Renal cortical epithelial cell (primary cell): ENCODE results near the gene LSG1. TPM values are rescaled to one million over a fixed set of nuclear protein-coding genes. Genes with fewer than 3 reads are reported as not detected.
"Not testable (repeated sequence)": the region's sequence is repeated elsewhere in the genome, so short reads cannot be mapped to it uniquely, and the experiment has no call there.

ENCODE experiments used
- DNase-seq: peaks from one replicate; pipeline ENCODE4 v3.0.0-alpha.2; 2011; ENCODE audit warnings: low read depth
- total RNA-seq: library from RNA; depleted of rRNA; stranded (reverse); fragments of >200 nt; gene quantifications from 2 replicates; pipeline ENCODE4 v1.2.3, GENCODE V29; 2014

The LSG1 gene
- total RNA-seq, 1 donor from 2014 or later, result 37.3 TPM

DNA sequence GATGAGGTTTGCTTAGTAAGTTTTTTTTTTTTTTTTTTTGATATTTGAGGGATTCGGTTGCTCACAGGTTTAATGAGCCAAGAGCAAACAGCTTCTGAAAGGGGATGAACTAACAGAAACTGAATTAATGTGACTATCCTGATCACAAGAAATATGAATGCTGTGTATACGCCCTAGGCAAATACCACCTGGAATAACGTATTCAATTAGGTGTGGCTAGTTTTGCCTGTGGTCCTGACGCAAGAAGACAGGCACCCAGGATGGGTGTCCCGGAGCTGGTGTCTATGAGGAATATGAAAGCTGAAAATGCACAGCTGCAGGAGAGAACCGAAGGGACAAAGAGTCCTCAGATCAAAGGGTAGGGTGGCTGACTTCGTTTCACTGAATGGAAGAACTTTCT, 14.6 kb downstream of the LSG1 start:
- DNase-seq, result no peak

DNA sequence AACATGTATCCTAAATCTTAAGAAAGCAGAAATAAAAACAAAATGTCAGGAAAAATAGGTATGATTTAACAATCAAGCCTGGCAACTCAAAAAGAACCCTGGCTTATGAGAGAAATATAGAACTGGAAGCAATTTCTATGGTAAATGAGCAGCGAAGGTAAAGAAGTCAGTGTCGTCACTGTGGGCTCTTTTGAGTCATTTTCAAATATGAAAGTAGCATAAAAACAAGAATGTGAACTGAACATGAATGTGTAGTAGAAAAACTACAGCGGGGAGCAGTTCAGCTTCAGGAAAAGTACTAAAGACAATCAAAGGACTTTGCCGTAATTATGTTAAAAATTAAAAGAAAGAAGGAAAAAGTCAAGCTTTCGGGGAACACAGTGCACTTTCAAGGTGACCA, 17.5 kb downstream of the LSG1 start:
- no peak for DNase-seq

DNA sequence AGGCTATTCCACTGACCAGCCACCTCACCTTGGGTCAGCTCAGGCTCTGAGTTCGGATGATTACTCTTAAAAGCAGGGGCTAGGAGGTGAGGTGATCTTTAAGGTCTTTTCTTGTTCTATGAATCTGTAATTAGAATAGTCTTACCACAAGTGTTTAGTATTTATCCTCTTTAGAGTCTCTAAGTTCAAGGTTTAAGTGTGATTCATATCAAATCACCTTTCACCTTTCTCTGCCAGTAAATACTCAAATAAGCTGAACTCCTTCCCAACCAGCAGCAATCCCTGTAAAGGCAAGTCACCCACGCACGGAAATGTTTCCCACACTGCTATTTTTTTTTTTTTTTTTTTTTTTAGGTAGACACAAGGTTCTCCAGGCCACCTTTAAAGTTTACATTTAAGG, 24.2 kb downstream of the LSG1 start:
- peak; percentile 21 for DNase-seq

DNA sequence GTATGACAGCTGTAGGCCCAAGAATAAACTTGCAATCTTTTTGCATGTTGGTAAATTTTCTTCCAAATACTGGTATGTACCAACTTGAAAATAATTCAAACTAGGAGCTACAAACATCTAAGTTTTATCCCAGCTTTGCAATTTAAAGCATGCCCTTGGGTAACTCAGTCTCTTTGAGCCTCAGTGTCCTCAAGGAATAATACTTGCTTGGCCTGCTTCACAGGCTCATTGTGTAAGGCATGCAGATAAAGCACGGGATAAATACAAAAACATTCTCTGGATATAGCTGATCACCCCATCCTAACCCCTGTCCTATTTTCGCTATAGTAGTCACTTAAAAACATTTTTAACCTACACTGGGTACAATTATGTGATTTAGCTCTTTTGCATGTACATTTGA, 29.2 kb downstream of the LSG1 start:
- DNase-seq, result no peak

DNA sequence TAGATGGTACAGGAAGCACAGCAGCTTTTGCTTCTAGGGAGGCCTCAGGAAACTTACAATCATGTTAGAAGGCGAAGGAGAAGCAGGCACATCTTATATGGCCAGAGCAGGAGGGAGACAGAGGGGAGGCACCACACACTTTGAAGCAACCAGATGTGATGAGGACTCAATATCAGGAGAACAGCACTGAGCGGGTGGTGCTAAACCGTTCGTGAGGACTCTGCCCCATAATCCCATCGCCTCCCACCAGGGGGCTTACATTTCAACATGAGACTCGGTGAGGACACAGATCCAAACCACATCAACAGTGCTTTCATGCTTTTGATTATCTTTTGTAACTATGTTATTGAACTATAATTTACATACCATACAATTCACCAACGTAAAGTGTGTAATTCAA, 31.2 kb downstream of the LSG1 start:
- DNase-seq, result no peak

DNA sequence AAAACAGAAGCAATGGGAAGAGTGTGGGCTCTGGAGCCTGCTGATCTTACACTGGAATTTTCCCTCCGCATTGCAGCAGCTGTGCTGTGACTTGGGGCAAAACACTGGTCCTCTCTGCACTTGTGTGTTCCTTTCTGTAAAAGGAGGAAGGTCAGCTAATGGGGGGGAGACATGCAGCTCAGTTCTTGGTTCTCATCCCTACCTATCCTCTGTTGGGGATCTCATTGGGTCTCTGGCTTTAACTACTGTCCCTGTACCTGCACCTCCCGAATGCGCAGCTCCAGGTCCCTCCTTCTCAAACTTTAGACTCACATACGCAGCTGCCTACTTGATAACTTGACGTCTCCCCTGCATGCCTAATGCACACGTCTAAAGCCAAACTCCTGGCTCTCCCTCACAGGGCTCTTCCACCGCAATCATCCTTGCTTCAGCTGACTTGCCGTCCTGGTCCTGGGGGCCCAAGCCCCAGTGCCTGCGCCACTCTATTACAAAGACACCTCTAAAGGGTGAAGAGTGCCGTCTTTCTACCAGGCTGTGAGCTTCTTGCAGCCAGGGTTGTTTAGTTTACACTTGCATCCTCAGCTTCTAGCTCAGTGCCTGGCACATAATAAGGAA, 32.9 kb downstream of the LSG1 start:
- DNase-seq, result no peak

DNA sequence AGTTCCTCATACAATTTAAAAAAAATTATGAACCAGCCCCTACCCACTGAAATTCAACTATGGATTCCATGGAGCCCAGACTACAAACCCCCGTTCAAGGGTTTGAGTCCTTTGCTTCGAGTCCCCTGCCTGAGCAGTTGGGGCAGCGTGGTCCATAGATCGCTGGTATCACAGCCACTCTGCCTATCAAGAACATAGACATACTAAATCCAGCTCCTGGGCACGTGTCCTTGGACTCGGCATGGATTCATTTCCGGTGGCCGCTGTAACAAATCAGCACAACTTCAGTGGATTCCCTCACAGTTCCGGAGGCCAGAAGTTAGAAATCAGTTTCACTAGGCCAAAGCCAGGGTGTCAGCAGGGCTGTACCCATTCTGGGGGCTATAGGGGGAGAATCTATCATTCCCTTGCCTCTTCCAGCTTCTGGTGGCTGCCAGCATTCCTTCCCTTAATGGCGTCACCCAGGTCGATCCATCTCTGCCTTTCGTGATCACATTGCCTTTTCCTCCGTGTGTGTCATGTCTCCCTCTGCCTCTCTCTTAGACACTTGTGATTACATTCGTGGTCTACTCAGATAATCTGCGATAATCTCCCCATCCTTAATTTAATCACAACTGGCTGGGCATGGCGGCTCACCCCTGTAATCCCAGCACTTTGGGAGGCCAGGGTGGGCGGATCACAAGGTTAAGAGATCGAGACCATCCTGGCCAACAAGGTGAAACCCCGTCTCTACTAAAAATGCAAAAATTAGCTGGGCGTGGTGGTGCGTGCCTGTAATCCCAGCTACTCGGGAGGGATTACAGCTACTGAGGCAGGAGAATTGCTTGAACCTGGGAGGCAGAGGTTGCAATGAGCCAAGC, 34.2 kb downstream of the LSG1 start:
- no peak for DNase-seq

DNA sequence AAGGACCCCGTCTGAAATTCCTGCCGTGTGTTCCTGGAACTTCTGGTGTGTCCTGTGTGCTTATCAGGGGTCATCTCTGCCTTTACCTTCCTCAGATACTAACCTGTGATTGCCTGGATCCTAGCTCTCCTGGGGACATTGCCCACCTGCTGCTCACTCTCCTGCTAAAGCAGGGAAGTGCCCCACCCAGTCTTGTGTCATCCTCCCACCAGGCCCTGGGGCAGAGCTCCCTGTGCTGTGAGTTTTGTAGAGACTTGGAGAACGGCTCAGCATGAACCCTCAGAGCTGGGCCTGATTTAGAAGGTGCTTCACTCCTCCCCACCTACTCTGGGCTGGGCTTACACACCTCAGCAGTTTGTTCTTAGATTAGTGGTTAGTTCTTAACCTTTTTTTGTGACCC, 34.9 kb downstream of the LSG1 start:
- DNase-seq, result no peak

DNA sequence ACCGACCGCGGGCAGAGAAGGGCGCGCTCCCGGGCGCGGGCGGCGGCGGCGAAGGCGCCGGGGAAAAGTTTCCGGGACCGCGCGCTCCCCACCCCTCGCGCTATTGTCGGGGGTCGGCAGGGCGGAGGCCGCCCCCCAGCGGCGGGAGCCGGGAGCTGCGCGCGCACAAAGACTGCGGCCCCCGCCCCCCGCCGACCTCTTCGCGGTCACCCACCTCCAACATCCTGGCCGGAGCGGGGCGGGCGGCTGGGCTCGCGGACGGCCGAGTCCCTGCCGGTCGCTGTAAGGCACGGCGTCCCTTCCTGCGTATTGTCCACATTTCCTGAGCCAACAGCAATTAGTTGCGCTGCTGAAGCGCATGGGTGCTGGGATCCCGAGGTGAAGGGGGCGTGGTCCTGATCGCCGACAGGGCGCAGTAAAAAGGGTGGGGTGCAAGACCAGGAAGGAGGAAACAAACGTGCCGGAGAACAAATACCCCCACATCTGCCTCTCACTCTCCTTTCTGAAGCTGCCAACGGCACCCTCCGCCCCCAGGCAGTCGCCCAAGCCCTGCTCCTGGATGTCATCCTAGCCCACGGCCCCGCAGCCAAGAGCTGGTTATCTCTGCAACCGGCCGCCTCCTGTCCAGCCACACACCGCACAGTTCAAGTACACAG, 38.5 kb downstream of the LSG1 start, which contains the start of gene TMEM44:
Gene TMEM44, minus strand, starts transcription at position 71 of the 656 bp plus-strand sequence. CDS start 204 bp downstream, outside the sequence.
- peak; percentile 59 for DNase-seq

DNA sequence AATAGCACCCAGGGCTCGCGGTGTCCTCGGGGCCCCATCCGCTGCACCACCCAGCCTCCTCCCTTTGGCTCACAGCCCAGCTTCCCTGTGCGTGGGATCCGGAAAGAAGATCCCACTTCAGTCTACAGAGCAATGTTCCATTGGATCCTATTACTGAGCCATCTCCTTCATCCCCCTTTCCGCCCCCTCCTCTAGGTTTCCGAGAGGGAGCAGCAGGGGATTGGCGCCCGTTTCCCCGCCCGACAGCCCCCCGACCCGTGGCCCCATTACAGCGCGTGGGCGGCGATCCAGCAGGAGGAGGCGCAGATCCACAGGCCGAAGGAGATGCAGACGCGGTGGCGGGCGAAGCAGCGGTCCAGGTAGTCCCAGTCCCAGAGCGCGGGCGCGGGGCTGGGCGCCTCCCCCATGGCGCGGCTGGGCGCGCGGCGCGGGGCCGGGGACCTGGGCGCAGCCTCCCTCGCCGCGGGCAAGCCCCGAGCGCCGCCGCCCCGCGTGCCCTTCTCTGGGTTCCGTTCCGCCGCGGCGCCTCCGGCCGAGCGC, 39.1 kb downstream of the LSG1 start:
- no peak for DNase-seq

DNA sequence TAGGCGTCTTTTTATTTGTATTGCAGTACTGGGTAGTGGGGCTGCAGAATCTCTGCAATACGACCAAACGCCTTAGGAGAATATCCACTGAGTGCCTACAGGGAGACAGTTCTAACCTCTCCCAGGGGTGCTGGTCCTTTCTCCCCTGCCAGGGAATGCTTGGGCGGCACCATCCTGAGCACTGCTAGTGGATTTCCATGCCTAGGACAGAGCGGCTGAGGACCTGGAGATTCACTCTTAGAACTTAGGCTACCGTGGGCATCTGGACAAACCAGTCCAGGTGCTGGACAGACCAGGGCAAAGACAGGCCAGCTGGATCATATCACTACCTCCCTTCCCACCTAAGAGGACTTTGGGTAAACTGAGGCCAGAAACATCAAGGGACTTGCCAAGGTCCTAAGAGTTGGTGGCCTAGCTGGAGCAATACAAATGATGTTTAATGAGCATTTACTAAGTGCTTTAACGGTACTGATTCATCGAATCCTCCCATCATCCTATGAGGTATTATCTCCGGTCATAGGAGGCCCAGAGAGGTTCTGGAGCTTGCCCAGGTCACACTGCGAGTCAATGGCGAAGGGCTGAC, 39.7 kb downstream of the LSG1 start:
- DNase-seq, result no peak

DNA sequence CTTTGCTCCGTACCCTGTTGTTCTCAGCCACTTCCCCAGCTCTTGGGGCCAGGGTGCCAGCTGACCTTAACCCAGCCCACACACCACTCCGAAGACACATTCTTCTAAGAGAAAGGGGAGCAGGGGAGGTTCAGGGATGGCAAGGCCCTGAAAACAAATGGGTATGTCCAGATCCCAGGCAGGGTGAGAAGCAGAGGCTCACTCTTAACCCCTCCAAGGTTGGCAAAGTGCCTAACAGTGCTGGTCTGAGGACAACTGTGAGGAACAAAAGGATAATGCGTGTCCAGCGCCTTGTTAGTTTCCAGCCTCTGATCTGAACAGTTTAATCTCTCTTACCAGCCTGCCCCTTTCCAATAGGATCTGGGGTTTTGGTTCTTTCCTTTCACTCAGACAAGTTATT, 40.3 kb downstream of the LSG1 start:
- DNase-seq, result no peak

DNA sequence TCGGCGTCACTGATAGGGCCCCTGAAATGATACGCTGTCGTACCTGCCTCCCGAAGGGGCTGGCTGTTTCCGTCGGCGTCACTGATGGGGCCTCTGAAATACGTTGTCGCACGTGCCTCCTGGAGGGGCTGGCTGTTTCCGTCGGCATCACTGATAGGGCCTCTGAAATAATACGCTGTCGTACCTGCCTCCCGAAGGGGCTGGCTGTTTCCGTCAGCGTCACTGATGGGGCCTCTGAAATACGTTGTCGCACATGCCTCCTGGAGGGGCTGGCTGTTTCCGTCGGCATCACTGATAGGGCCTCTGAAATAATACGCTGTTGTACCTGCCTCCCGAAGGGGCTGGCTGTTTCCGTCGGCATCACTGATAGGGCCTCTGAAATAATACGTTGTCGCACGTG, 41.3 kb downstream of the LSG1 start:
- not testable (repeated sequence) for DNase-seq

DNA sequence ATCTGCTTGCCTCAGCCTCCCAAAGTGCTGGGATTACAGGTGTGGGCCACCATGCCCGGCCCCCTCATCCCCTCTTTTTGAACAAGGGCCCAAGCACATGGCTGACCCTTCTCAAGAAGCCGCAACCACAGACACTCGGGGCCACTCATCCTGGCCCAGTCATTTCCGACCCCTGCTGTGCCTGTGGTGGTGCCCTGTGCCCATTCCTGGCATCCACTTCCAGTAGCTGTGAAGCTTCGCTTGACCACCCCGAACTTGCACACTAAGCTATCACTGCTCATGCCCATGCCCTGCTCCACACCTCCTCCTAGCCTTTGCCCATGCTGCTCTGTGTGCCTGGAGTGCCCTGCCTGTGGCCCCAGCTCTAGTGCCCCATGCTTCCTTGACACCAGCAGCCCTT, 47.0 kb downstream of the LSG1 start:
- DNase-seq, result no peak

DNA sequence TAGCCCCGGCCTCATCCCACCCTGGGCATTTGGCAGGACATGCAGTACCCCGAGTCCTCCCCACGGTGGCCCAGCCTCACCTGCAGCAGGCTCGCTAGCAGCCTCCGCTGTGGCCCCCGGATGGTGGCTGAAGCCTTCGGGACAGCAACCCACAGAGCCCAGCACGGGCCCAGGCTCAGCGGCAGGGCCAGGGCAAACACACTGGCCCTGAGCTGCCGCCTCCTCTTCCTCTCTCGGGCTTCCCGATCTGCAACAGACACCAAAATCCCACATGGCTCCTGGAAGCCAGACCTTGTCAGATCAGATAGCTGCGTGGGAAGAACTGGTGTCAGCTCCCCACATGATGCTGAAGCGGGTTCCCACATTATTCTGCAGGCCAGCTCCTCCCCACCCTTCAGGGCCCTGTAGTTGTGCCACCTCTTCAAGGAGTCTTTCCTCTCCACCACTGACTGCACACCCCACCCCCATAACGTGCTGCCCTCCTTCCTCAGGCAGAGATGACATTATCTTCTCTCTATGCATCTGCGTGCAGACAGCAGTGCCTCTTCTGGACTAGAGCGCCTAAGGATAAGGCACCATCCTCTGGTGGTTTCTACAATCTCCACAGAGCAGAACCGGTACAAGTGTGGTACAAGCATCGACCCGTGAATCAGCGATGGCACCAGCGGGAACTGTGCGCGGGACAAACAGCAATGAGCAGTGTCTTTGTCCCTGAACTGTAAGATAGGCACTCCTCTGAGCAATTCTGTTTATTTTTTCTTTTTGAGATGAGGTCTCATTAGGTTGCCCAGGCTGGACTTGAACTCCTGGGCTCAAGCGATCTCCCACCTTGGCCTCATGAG, 48.3 kb downstream of the LSG1 start:
- no peak for DNase-seq

DNA sequence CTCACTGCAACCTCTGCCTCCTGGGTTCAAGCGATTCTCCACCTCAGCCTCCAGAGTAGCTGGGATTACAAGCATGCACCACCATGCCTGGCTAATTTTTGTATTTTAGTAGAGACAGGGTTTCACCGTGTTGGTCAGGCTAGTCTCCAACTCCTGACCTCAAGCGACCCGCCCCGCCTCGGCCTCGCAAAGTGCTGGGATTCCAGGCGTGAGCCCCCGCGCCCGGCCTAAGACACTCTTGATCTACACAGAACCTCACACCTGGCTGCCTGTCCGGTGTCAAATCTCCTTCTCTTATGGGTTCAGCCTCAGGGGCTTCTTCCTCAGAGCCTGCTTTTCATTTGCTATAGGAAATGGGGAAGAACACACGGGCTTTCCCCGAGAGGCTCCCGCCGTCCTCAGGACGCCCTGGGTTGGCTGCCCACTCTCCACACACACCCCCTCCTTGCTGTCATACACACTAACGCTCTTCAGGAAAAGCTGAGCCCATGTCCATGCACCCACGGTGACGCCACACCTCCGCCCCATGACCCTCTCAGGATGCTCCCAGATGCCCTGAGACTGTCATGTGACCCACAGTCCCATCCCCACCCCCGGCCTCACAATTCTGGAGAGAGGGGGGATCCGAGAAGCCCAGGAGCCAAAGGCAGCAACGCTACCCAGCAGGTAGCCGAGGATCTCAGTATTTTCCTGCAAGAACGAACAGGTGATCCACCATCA, 49.2 kb downstream of the LSG1 start:
- DNase-seq, result no peak

DNA sequence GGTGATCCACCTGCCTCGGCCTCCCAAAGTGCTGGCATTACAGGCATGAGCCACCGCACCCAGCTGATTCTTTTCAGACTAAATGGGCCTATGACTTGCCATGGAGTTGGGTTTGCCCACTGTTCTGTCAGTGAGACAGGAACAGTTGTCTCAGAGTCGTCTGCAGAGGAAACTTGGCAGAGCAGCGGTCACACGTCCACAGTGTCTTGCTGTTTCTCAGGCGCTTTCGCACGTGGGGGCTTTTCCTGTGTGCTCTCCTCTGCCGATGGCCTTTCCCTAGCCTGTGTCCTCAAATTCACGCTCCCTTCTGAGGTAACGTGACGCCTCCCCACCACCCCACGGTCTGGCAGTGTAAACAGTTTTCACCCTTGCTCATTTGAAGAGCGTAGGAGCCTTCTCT, 50.0 kb downstream of the LSG1 start:
- no peak for DNase-seq

DNA sequence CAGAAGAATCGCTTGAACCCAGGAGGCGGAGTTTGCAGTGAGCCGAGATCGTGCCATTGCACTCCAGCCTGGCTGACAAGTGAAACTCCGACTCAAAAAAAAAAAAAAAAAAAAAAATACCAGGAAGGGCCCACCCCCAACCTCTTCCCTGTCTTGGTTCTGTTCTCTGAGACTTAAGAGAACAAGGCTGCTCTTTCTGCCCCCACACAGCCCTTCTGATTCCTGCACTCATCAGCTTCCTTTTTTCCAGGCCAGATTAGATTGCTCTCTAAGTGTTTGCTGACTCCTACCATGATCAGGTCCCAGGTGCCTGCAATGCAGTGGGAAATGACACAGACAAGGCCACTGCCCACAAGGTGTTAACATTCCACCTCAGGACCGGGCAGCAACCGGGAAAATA, 51.8 kb downstream of the LSG1 start:
- no peak for DNase-seq

DNA sequence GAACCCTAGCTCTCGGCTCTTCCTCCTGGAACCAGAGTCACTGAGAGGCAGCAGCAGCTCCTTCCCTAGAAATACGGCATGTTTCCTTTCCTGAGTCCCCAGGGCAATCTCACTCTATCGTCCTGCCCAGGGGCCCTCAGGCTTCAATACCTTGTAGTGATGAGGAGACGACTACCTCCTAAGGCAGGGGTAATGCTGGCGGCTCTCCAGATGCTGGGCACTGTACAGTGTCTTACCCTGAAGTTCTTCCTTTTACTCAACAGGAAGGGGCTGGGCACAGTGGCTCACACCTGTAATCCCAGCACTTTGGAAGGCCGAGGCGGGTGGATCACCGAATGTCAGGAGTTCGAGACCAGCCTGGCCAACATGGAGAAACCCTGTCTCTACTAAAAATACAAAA, 52.2 kb downstream of the LSG1 start:
- no peak for DNase-seq

DNA sequence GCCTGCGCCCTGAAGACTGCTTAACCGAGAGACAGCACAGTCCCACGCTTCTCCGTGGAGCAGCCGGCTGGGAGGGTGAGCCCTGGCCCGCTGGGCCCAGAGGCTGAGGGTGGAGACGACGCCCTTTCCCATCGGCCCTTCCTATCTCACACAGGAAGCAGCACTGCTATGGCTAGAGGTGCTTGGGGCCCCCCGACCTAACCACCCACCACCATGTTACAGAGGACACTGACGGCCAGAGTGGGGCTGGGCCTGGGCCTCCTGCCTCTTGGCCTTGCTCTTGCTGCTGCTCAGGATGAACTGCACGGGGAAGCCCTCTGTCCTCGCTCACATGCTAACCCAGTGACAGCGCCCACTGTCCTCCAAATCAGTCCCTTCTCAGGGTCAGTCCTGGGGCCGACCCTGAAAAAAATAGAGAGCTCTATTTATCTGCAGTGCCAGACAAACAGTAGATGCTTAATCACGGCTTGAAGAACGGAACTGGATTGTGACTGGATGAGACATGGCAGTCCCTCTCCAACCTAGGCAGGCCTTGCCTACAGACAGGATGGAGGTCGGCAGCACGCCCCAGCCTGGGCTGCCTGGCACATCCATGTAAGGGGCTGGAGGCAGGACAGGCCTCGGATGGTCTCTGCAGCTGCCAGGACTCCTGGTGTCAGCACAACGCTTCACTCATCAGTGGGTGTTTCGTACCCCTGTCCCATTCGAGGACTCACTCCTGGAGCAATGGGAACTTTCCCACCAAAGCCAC, 53.0 kb downstream of the LSG1 start:
- no peak for DNase-seq
